ENCODE results near the gene MT1A. TPM values are rescaled to one million over a fixed set of nuclear protein-coding genes. Genes with fewer than 3 reads are reported as not detected.

The MT1A gene
- total RNA-seq, 1 experiment from 2014 or later, result 2.8 TPM

DNA sequence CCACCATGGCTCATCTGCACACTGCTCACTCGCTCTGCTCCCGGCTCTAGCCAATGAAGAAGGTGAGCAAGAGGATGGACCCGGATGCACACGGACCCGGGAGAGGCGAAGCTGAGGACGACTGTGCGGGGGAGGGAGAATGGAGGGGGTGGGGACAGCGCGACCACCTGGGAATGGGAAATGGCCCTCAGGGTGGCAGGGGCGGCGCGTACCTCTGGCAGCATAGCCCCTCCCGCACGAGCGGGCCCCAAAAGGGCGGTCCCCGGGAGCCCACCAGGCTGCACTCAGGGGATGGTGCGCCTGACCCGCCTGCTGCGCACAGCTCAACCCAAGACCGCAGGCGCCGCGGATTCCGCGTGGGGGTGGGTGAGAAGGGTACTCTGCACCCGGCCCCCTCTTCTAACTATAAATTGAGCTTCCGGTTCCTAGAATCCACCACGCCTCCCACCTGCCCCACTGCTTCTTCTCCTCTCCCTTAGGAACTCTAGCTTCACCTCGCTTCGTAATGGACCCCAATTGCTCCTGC lies 37.3 kb downstream of the MT1A start:
- no peaks in the 10 kb centered on the region for H3K9me3 Mint-ChIP-seq
- H3K36me3 Mint-ChIP-seq, result no peaks in the 10 kb centered on the region
- peaks cover 49% of the 10 kb centered on the region for H3K4me1 Mint-ChIP-seq
- peaks cover 39% of the 10 kb centered on the region for H3K27me3 Mint-ChIP-seq (ENCODE audit: low read depth)
- ChIA-PET CTCF (interaction anchor here (0.6 to 2.1 kb wide), 13 partner anchors 8 to 162 kb away, joined by 3 to 30 read pairs (median 3); partner anchors contain the start of genes MT1F and MT1G), POLR2A (interaction anchor here (0.6 to 2.1 kb wide), 12 partner anchors 8 to 256 kb away, joined by 3 to 27 read pairs (median 6); partner anchors contain the start of genes MT1E, MT1F, MT1G and MT2A)
- H3K4me3 Mint-ChIP-seq, result peak overlapping the region; percentile 68
- ATAC-seq (peak; percentile 68), DNase-seq (ENCODE audit: low spot score) (peak; percentile 67)
- peak overlapping the region; percentile 73 for H3K27ac Mint-ChIP-seq
- TF ChIP-seq FOXP1 (CRISPR knock-in tag; IDR thresholded peaks at IDR 0.05; ENCODE audit: borderline replicate concordance), result 0 out of 2 replicates have a peak, but pooled peaks have one; percentile 12
- TF ChIP-seq, protein P1, sequence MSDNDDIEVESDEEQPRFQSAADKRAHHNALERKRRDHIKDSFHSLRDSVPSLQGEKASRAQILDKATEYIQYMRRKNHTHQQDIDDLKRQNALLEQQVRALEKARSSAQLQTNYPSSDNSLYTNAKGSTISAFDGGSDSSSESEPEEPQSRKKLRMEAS (CRISPR knock-in tag; IDR thresholded peaks at IDR 0.05), result peak; percentile 13; the same call in 1 of the 2 replicates
- TF ChIP-seq ZNF219 (CRISPR knock-in tag; IDR thresholded peaks at IDR 0.05; ENCODE audit: borderline replicate concordance), result no peak

DNA sequence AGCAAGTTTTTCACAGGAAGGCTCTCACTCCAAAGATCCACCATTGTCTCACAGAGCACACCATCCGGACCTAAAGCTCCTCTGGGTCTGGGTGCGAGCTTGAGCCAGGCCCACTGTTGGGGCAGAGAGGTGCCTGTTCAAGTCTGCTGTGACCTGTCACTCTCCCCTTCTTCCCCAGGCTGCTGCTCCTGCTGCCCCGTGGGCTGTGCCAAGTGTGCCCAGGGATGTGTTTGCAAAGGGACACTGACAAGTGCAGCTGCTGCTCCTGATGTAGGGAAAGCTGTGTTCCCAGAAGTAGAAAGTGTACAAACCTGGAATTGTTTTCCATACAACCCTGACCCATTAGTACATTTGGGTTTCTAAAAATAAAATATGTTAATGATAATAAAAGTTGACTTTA lies 39.0 kb downstream of the MT1A start:
- Mint-ChIP-seq H3K27me3 (ENCODE audit: low read depth) (peaks cover 35% of the 10 kb centered on the region), H3K4me1 (peaks cover 55% of the 10 kb centered on the region), H3K27ac (no peak overlapping the region; the same call in 1 of the 2 replicates), H3K9me3 (no peaks in the 10 kb centered on the region), H3K4me3 (no peak overlapping the region), H3K36me3 (no peaks in the 10 kb centered on the region)
- ChIA-PET CTCF (interaction anchor here (3.5 kb wide), 1 partner anchor 24 kb away, joined by 14 read pairs; no protein-coding TSS in a partner anchor), POLR2A (interaction anchor here (0.8 kb wide), 1 partner anchor 37 kb away, joined by 3 read pairs; no protein-coding TSS in a partner anchor)
- no peak for DNase-seq (ENCODE audit: low spot score)
- ATAC-seq, result no peak
- no peak for TF ChIP-seq TEAD4 (CRISPR knock-in tag; IDR thresholded peaks at IDR 0.05)
- no peak for TF ChIP-seq JAZF1 (CRISPR knock-in tag; IDR thresholded peaks at IDR 0.05)
- no peak for TF ChIP-seq NR2C2 (CRISPR knock-in tag; IDR thresholded peaks at IDR 0.05)
- TF ChIP-seq, protein P2, sequence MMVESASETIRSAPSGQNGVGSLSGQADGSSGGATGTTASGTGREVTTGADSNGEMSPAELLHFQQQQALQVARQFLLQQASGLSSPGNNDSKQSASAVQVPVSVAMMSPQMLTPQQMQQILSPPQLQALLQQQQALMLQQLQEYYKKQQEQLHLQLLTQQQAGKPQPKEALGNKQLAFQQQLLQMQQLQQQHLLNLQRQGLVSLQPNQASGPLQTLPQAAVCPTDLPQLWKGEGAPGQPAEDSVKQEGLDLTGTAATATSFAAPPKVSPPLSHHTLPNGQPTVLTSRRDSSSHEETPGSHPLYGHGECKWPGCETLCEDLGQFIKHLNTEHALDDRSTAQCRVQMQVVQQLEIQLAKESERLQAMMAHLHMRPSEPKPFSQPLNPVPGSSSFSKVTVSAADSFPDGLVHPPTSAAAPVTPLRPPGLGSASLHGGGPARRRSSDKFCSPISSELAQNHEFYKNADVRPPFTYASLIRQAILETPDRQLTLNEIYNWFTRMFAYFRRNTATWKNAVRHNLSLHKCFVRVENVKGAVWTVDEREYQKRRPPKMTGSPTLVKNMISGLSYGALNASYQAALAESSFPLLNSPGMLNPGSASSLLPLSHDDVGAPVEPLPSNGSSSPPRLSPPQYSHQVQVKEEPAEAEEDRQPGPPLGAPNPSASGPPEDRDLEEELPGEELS (CRISPR knock-in tag; IDR thresholded peaks at IDR 0.05), result no peak
- no peak for TF ChIP-seq FOXJ3 (CRISPR knock-in tag; IDR thresholded peaks at IDR 0.05; ENCODE audit: borderline replicate concordance)
- no peak for TF ChIP-seq SP1 (CRISPR knock-in tag; conservative IDR thresholded peaks at IDR 0.05)
- no peak for TF ChIP-seq TP53 (CRISPR knock-in tag; IDR thresholded peaks at IDR 0.05)
- TF ChIP-seq GABPB1 (CRISPR knock-in tag; IDR thresholded peaks at IDR 0.05), result no peak
- no peak for TF ChIP-seq NFYB (CRISPR knock-in tag; conservative IDR thresholded peaks at IDR 0.05; ENCODE audit: low read depth)
- no peak for TF ChIP-seq ZNF138 (CRISPR knock-in tag; conservative IDR thresholded peaks at IDR 0.05)
- TF ChIP-seq ETV6 (CRISPR knock-in tag; IDR thresholded peaks at IDR 0.05), result no peak
- no peak for TF ChIP-seq MYBL2 (CRISPR knock-in tag; IDR thresholded peaks at IDR 0.05)
- no peak for TF ChIP-seq ZNF121 (CRISPR knock-in tag; IDR thresholded peaks at IDR 0.05)
- TF ChIP-seq, protein P3, sequence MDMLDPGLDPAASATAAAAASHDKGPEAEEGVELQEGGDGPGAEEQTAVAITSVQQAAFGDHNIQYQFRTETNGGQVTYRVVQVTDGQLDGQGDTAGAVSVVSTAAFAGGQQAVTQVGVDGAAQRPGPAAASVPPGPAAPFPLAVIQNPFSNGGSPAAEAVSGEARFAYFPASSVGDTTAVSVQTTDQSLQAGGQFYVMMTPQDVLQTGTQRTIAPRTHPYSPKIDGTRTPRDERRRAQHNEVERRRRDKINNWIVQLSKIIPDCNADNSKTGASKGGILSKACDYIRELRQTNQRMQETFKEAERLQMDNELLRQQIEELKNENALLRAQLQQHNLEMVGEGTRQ (CRISPR knock-in tag; IDR thresholded peaks at IDR 0.05), result no peak
- TF ChIP-seq, protein P4, sequence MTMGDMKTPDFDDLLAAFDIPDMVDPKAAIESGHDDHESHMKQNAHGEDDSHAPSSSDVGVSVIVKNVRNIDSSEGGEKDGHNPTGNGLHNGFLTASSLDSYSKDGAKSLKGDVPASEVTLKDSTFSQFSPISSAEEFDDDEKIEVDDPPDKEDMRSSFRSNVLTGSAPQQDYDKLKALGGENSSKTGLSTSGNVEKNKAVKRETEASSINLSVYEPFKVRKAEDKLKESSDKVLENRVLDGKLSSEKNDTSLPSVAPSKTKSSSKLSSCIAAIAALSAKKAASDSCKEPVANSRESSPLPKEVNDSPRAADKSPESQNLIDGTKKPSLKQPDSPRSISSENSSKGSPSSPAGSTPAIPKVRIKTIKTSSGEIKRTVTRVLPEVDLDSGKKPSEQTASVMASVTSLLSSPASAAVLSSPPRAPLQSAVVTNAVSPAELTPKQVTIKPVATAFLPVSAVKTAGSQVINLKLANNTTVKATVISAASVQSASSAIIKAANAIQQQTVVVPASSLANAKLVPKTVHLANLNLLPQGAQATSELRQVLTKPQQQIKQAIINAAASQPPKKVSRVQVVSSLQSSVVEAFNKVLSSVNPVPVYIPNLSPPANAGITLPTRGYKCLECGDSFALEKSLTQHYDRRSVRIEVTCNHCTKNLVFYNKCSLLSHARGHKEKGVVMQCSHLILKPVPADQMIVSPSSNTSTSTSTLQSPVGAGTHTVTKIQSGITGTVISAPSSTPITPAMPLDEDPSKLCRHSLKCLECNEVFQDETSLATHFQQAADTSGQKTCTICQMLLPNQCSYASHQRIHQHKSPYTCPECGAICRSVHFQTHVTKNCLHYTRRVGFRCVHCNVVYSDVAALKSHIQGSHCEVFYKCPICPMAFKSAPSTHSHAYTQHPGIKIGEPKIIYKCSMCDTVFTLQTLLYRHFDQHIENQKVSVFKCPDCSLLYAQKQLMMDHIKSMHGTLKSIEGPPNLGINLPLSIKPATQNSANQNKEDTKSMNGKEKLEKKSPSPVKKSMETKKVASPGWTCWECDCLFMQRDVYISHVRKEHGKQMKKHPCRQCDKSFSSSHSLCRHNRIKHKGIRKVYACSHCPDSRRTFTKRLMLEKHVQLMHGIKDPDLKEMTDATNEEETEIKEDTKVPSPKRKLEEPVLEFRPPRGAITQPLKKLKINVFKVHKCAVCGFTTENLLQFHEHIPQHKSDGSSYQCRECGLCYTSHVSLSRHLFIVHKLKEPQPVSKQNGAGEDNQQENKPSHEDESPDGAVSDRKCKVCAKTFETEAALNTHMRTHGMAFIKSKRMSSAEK (CRISPR knock-in tag; IDR thresholded peaks at IDR 0.05; ENCODE audit: borderline replicate concordance), result no peak
- TF ChIP-seq, protein P5, sequence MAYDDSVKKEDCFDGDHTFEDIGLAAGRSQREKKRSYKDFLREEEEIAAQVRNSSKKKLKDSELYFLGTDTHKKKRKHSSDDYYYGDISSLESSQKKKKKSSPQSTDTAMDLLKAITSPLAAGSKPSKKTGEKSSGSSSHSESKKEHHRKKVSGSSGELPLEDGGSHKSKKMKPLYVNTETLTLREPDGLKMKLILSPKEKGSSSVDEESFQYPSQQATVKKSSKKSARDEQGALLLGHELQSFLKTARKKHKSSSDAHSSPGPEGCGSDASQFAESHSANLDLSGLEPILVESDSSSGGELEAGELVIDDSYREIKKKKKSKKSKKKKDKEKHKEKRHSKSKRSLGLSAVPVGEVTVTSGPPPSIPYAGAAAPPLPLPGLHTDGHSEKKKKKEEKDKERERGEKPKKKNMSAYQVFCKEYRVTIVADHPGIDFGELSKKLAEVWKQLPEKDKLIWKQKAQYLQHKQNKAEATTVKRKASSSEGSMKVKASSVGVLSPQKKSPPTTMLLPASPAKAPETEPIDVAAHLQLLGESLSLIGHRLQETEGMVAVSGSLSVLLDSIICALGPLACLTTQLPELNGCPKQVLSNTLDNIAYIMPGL (CRISPR knock-in tag; IDR thresholded peaks at IDR 0.05), result no peak
- TF ChIP-seq, protein P6, sequence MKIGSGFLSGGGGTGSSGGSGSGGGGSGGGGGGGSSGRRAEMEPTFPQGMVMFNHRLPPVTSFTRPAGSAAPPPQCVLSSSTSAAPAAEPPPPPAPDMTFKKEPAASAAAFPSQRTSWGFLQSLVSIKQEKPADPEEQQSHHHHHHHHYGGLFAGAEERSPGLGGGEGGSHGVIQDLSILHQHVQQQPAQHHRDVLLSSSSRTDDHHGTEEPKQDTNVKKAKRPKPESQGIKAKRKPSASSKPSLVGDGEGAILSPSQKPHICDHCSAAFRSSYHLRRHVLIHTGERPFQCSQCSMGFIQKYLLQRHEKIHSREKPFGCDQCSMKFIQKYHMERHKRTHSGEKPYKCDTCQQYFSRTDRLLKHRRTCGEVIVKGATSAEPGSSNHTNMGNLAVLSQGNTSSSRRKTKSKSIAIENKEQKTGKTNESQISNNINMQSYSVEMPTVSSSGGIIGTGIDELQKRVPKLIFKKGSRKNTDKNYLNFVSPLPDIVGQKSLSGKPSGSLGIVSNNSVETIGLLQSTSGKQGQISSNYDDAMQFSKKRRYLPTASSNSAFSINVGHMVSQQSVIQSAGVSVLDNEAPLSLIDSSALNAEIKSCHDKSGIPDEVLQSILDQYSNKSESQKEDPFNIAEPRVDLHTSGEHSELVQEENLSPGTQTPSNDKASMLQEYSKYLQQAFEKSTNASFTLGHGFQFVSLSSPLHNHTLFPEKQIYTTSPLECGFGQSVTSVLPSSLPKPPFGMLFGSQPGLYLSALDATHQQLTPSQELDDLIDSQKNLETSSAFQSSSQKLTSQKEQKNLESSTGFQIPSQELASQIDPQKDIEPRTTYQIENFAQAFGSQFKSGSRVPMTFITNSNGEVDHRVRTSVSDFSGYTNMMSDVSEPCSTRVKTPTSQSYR (CRISPR knock-in tag; IDR thresholded peaks at IDR 0.05), result no peak
